OCI-LY7 (cell line): ENCODE results near the gene GABRA1.

Experiments used
- EZH2phosphoT487 ChIP-seq: fragments of 200-600 bp; sonication (generic); IDR thresholded peaks from 2 replicates; pipeline ENCODE4 v1.6.1; 2018; ENCODE audit warnings: low read depth, borderline replicate concordance, mild to moderate bottlenecking, mixed run types, antibody characterized with exemption, low read length, moderate library complexity, mixed read lengths
- TF ChIP-seq, protein P1 (sequence below): fragments of 200-600 bp; sonication (generic); conservative IDR thresholded peaks from 2 replicates; pipeline ENCODE4 v1.5.1; 2014; ENCODE audit warnings: mild to moderate bottlenecking, antibody characterized with exemption, low read length, moderate library complexity, mixed read lengths

DNA sequence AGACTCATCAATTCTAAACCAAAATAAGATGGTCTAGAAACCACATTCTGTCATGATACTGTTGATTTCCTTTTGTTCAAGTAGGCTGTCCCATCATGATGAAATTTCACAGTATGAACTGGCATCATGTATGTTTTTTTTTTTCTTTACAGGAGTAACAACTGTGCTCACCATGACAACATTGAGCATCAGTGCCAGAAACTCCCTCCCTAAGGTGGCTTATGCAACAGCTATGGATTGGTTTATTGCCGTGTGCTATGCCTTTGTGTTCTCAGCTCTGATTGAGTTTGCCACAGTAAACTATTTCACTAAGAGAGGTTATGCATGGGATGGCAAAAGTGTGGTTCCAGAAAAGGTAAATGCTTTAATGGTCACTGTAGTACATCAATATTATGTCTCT is 47.6 kb downstream of the GABRA1 start:
- TF ChIP-seq, protein P1, sequence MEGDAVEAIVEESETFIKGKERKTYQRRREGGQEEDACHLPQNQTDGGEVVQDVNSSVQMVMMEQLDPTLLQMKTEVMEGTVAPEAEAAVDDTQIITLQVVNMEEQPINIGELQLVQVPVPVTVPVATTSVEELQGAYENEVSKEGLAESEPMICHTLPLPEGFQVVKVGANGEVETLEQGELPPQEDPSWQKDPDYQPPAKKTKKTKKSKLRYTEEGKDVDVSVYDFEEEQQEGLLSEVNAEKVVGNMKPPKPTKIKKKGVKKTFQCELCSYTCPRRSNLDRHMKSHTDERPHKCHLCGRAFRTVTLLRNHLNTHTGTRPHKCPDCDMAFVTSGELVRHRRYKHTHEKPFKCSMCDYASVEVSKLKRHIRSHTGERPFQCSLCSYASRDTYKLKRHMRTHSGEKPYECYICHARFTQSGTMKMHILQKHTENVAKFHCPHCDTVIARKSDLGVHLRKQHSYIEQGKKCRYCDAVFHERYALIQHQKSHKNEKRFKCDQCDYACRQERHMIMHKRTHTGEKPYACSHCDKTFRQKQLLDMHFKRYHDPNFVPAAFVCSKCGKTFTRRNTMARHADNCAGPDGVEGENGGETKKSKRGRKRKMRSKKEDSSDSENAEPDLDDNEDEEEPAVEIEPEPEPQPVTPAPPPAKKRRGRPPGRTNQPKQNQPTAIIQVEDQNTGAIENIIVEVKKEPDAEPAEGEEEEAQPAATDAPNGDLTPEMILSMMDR, result no peak
- no peak for TF ChIP-seq EZH2phosphoT487
